H7 (cell line): ENCODE measurements around the gene BMF. TPM values are rescaled to one million over a fixed set of nuclear protein-coding genes. Genes with fewer than 3 reads are reported as not detected.
"Not testable (repeated sequence)": the region's sequence is repeated elsewhere in the genome, so short reads cannot be mapped to it uniquely, and the experiment has no call there.

Experiments
- DNase-seq: peaks from one replicate; pipeline ENCODE4 v3.0.0; 2012
- H3K27me3 ChIP-seq: 2 replicates; pipeline ENCODE4 v1.6.0; 2011; ENCODE audit warnings: mild to moderate bottlenecking, low read length; ENCODE audit not compliant: control insufficient read depth, insufficient read depth
- H3K36me3 ChIP-seq: replicated peaks from 2 replicates; pipeline ENCODE4 v1.5.1; 2011; ENCODE audit warnings: low read length; ENCODE audit not compliant: control insufficient read depth, insufficient read depth
- H3K4me3 ChIP-seq: 2 replicates; pipeline ENCODE4 v1.5.1; 2011; ENCODE audit warnings: low read depth, mild to moderate bottlenecking, control low read depth, low read length, moderate library complexity; ENCODE audit not compliant: insufficient read depth
- total RNA-seq: library from RNA; depleted of rRNA; stranded (reverse); fragments of >200 nt; shearing (Covaris generic); gene quantifications from 2 replicates; pipeline ENCODE4 v1.2.3, GENCODE V29; 2014

The BMF gene
- total RNA-seq, 1 experiment from 2014 or later: 12.4 TPM

GRCh38 chr15:40135846-40136450 lies 27.3 kb upstream of the BMF start:
- H3K27me3 ChIP-seq, DNase-seq, H3K36me3 ChIP-seq, H3K4me3 ChIP-seq: not testable (repeated sequence)

DNA sequence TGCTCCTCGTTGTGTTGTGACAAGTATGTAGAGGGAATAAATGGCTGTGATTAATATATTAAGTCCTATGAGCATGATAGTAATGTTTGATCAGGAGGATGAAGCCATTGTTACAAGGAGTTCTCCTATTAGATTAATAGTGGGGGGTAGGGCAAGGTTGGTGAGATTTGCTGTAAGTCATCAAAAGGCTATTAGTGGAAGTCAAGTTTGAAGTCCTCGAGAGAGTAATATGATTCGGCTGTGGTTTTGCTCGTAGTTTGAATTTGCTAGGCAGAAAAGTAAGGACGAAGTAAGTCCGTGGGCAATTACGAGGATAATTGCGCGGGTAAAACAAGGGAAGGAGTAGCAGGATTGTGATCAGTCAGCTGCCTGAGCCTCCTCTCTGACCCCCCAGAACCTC lies 26.2 kb upstream of the BMF start:
- Histone ChIP-seq H3K4me3 (no peak overlapping the region), H3K27me3 (no peaks in the 10 kb centered on the region; the same call in 1 of the 2 replicates), H3K36me3 (no peaks in the 10 kb centered on the region)
- DNase-seq: no peak

GRCh38 chr15:40133544-40133943 lies 24.9 kb upstream of the BMF start:
- no peak overlapping the region for H3K4me3 ChIP-seq
- H3K36me3 ChIP-seq: no peaks in the 10 kb centered on the region
- H3K27me3 ChIP-seq: no peaks in the 10 kb centered on the region; the same call in 1 of the 2 replicates
- no peak for DNase-seq

GRCh38 chr15:40130799-40131502 lies 22.3 kb upstream of the BMF start:
- no peak overlapping the region for H3K4me3 ChIP-seq
- H3K27me3 ChIP-seq: no peaks in the 10 kb centered on the region; the same call in 1 of the 2 replicates
- DNase-seq: no peak

DNA sequence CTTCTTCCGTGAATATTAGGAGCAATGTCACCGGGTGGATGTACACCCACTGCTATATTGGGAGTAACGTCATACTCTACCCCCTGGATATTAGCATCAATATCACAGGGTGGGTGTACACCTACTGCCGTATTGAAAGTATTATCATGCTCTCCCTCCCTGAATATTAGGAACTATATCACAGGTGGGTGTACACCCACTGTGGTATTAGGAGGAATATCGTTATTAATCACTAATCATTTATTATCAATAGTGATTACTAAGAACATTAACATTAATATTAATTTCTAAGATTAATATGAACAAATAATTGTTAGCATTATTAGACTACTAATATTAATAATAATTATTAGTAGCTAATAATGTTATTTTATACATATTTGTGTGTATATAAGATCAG lies 21.4 kb upstream of the BMF start:
- no peak for DNase-seq
- no peak overlapping the region for H3K4me3 ChIP-seq
- H3K27me3 ChIP-seq: no peaks in the 10 kb centered on the region; the same call in 1 of the 2 replicates
- H3K36me3 ChIP-seq: no peaks in the 10 kb centered on the region

More at GRCh38 chr15:40130799-40131502, 22.3 kb upstream of the BMF start:
- H3K36me3 ChIP-seq: no peaks in the 10 kb centered on the region

DNA sequence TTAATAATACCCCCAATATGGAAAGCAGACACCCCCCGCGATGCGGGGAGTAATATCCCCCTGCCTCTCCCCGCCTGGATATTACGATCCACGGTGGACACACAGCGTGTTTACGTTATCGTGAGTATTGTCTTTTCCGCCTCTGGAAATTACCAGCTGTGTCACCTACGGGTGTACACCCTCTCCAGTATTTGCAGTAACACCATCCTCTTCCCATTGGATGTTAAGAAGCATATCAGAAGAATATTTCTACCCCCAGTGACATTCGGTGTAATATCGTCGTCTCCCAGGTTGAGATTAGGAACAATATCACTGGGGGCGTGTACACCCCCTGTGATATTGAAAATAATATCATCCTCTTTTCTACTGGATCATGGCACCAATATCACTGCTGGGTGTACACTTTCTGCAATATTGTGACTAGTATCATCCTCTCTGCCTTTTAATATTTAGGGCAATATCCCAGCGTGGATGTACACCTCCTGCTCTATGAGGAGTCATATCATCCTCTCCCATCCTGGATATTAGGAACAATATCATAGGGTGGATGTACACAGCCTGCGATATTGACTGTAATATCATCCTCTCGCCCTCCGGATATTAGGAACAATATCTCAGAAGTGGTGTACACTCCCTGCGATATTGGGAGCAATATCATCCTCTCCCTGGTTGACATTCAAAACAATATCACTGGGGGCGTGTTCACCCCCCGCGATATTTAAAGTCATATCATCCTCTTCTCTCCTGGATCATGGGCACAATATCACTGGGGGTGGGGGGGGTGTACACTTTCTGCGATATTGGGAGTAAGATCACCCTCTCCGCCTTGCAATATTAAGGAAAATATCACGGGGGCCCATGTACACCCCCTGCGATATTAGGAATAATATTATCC lies 20.3 kb upstream of the BMF start:
- H3K27me3 ChIP-seq: no peaks in the 10 kb centered on the region; the same call in 1 of the 2 replicates
- no peak for DNase-seq

GRCh38 chr15:40125950-40126349 lies 17.3 kb upstream of the BMF start:
- Histone ChIP-seq H3K36me3 (no peaks in the 10 kb centered on the region), H3K27me3 (no peaks in the 10 kb centered on the region; the same call in 1 of the 2 replicates), H3K4me3 (no peak overlapping the region)
- no peak for DNase-seq

More for the DNA sequence above, 20.3 kb upstream of the BMF start:
- no peak overlapping the region for H3K4me3 ChIP-seq
- H3K36me3 ChIP-seq: no peaks in the 10 kb centered on the region

DNA sequence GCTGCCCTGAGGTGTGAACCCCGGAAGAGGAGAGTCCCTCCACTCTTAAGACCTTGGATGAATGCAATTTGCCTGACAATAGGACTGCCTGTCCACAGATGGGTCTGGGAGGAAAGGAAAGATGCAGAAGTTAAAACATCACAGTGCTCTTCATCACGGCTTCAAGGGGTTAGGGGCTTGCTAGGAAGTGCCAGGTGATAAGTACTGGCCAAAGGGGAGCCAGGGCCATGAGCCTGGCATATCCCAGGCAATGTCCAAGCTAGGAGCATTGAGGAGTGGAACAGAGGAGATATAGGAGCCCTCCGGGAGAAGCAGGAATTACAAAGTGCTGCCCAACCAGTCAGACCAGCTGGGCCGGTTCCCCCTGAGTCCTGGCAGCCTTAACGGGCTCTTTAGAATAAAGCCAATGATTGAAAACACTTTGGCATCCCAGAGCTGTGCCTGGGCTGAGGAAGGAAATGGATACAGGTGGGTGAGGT lies 16.2 kb upstream of the BMF start:
- H3K27me3 ChIP-seq, H3K4me3 ChIP-seq, H3K36me3 ChIP-seq: not testable (repeated sequence)
- peak; percentile 18 for DNase-seq

DNA sequence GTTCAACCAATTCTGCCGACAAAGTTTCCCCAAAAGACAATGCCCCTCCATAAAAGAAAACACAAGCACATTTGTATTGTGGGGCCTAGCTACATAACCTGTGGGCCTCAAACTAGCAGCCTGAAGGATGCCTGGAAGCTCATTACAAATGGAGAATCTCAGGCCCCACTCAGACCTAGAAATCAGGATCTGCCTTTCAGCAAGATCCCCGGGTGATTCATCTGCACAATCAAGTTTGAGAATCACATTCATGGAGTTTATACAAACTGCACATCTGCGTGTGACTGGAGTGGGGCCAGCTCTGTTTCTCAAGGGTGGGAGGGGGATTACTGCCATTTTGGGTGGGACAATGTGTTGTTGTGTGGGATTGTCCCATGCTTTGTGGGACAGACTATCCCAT lies 15.7 kb upstream of the BMF start:
- H3K4me3 ChIP-seq, H3K27me3 ChIP-seq, H3K36me3 ChIP-seq, DNase-seq: not testable (repeated sequence)

DNA sequence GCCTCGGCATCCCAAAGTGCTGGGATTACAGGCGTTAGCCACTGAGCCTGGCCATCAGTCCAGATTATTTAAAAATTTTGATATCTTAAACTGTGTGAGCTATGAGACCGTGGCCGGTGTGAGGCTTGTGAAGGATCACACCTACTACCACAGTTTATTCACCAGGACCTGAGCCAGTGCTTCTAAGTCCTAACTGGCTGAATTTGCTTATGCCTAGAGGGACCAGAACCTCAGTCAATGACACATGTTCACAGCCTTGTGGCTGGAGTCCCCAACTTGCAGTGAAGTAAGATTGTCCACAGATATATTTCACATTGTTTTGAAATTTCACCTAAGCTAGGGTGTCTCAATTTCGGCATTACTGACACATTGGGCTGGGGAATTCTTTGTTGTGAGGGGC lies 15.2 kb upstream of the BMF start:
- H3K4me3 ChIP-seq, H3K27me3 ChIP-seq, DNase-seq, H3K36me3 ChIP-seq: not testable (repeated sequence)

GRCh38 chr15:40122989-40123388 lies 14.3 kb upstream of the BMF start:
- not testable (repeated sequence) for H3K36me3 ChIP-seq, H3K27me3 ChIP-seq, DNase-seq, H3K4me3 ChIP-seq

DNA sequence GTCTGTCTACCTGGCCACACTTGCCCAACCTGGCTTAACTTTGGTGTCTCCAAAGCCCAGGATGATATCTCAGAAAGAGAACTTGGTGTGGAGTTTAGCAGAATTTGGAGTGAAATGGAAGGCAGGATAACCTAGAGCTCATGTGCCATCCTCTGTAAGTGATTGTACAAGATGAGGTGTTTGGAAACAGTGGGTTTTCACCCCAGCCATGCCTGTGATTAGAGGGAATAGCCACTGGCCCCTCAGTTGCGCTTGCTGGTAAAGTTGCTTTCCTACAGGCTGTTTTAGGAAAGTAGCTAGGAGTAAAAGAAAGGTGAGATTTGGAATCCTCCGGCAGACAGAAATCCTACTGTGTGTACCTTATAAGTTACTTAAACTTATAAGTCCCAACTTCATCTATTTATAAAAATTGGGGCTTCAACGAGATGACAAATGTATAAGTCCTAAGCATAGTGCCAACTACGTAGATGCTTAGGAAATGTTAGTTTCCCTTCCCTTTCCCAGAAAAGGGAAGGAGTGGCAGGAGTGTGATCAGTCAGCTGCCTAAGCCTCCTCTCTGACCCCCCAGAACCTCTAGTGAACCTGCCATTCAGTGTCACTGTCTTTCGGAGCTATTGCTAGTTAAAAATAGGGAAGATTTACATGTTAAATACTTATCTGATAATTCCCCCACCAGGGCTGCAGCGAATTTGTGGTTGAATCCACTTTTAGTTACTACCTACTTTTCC lies 13.4 kb upstream of the BMF start:
- Histone ChIP-seq H3K4me3 (no peak overlapping the region), H3K27me3 (no peaks in the 10 kb centered on the region), H3K36me3 (no peaks in the 10 kb centered on the region)
- no peak for DNase-seq

DNA sequence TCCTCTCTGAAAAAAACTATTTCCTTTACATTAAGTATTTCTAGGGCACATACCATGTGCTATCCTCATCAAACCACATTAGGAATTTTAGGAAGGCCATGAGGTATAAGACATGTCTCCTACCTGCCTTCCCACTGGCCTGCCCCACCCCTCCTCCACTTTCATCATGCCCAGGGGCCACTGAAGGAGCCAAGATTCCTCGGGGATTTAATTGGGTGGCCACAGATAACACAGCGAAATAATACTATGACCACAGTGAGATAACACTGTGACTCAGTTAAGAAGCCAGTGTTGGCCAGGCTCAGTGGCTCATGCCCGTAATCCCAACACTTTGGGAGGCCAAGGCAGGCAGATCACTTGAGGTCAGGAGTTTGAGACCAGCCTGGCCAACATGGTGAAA lies 9.8 kb upstream of the BMF start:
- DNase-seq: no peak
- Histone ChIP-seq H3K4me3 (no peak overlapping the region), H3K27me3 (no peaks in the 10 kb centered on the region), H3K36me3 (no peaks in the 10 kb centered on the region)

GRCh38 chr15:40115670-40116093 lies 7.0 kb upstream of the BMF start:
- DNase-seq: peak; percentile 63
- H3K36me3 ChIP-seq: no peaks in the 10 kb centered on the region
- H3K27me3 ChIP-seq: no peaks in the 10 kb centered on the region
- no peak overlapping the region for H3K4me3 ChIP-seq
